HG03066 (cell line): Measurements from ENCODE around the gene PMM1.
"Not testable (repeated sequence)": the region's sequence is repeated elsewhere in the genome, so short reads cannot be mapped to it uniquely, and the experiment has no call there.

Source experiments
- ATAC-seq: cut with Tn5 transposase; IDR thresholded peaks from one replicate; pipeline ENCODE4 v1.9.1; 2021; ENCODE audit warnings: low read depth; ENCODE audit not compliant: unreplicated experiment

The PMM1 gene

GRCh38 chr22:41597635-41597953, 8.0 kb upstream of the PMM1 start:
- ATAC-seq: no peak

GRCh38 chr22:41596776-41597634, 7.4 kb upstream of the PMM1 start:
- no peak for ATAC-seq

- no peak for ATAC-seq
Observed at GRCh38 chr22:41595703-41596102, 6.1 kb upstream of the PMM1 start.

GRCh38 chr22:41593336-41593960, 3.8 kb upstream of the PMM1 start:
- ATAC-seq: not testable (repeated sequence)

- ATAC-seq: no peak
Observed at GRCh38 chr22:41587347-41587723, 2.3 kb downstream of the PMM1 start.

GRCh38 chr22:41585898-41586297, 3.7 kb downstream of the PMM1 start:
- ATAC-seq: no peak

- no peak for ATAC-seq
Observed at GRCh38 chr22:41584881-41585280, 4.8 kb downstream of the PMM1 start.

GRCh38 chr22:41582694-41583093, 6.9 kb downstream of the PMM1 start:
- ATAC-seq: no peak

GRCh38 chr22:41579997-41580355, 9.7 kb downstream of the PMM1 start:
- no peak for ATAC-seq

GRCh38 chr22:41579297-41579996, 10.2 kb downstream of the PMM1 start:
- ATAC-seq: no peak

GRCh38 chr22:41578818-41579217, 10.8 kb downstream of the PMM1 start:
- no peak for ATAC-seq

GRCh38 chr22:41578114-41578513, 11.5 kb downstream of the PMM1 start:
- no peak for ATAC-seq

- no peak for ATAC-seq
Observed at GRCh38 chr22:41576877-41577276, 12.8 kb downstream of the PMM1 start.

- no peak for ATAC-seq
Observed at GRCh38 chr22:41575533-41575932, 14.1 kb downstream of the PMM1 start.

- no peak for ATAC-seq
Observed at GRCh38 chr22:41574847-41575381, 14.7 kb downstream of the PMM1 start.

- no peak for ATAC-seq
Observed at GRCh38 chr22:41573677-41574076, 16.0 kb downstream of the PMM1 start.

GRCh38 chr22:41572305-41572704, 17.3 kb downstream of the PMM1 start:
- ATAC-seq: not testable (repeated sequence)

GRCh38 chr22:41571786-41572185, 17.9 kb downstream of the PMM1 start:
- ATAC-seq: no peak

GRCh38 chr22:41570221-41570620, 19.4 kb downstream of the PMM1 start:
- ATAC-seq: no peak

GRCh38 chr22:41568811-41569210, 20.8 kb downstream of the PMM1 start:
- no peak for ATAC-seq

- ATAC-seq: no peak
Observed at GRCh38 chr22:41567512-41567768, 22.2 kb downstream of the PMM1 start.
